Right forelimb (tissue), 1 donor: ENCODE results near the gene TNNI2.
A peak's percentile ranks its signal among the peaks of the same experiment; 100 is the strongest.

Experiments used
- DNase-seq: peaks from one replicate; pipeline ENCODE4 v3.0.0-alpha.2; 2018

Gene TNNI2

GRCh38 chr11:1822648-1823375 lies 16.0 kb upstream of the TNNI2 start:
- DNase-seq: no peak

DNA sequence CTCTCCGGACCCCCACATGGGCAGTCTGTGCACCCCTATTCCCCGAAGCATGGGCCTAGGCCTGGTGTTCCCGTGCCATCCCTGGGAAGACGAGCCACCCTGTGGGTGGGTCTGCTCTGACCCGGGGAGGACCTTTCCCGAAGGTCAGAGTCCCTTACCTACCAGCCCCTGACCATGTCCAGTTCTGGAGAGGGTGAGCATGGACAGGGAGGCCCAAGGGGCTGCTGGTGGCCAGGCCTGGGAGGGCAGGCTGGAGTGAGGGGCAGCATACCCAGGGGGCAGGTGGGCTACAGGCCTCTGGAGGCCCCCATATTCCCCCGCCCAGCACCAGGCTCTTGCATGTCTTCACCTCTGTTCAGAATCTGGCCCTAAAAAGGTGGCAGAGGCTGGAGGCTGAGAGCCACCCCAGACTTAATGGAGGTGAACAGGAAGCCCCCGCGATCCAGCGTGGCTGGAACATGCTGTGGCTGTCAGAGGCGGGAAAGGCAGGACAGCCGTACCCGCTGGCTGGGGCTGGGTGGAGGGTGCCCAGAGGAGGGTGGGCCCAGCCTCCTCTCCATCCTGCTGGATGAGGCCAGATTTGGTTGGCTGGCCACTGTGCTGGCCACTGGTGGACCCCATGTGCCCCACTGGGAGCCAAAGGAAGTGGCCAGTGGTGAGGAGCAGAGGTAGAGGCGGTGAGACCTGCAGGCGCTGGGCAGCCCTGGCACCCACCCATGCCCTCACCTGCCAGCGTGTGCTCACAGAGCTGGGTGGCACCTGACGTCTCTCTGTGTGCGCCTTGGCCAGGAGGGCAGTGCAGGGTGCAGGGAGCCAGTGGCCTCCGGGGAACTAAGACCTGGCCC lies 15.2 kb upstream of the TNNI2 start:
- peak; percentile 28 for DNase-seq

GRCh38 chr11:1824221-1825038 lies 14.4 kb upstream of the TNNI2 start:
- DNase-seq: peak; percentile 39

- DNase-seq: peak; percentile 74
Observed at GRCh38 chr11:1825039-1825740, 13.6 kb upstream of the TNNI2 start.

DNA sequence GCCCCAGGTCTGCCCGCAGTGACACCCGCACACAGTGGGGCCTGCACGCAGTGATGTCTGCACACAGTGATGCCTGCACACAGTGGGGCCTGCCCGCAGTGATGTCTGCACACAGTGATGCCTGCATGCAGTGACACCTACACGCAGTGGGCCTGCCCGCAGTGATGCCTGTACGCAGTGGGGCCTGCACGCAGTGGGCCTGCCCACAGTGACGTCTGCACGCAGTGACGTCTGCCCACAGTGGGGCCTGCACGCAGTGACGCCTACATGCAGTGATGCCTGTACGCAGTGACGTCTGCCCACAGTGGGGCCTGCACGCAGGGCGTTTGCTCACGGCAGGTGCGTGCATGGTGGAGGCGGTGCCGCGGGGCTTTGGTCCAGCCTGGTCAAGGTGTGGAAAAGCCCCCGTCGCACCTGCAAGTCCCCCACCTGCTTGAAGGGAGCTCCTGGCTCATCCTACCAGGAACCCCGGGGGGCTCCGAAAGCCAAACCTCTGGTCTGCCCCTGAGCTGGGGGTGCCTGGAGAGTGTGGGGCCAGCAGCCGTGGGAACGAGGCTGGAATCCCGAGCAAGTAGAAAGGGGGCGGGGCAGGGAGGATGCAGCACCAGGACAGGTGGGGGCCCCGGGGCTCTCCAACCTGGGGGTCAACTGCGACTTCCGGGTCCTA lies 12.9 kb upstream of the TNNI2 start:
- peak; percentile 37 for DNase-seq

DNA sequence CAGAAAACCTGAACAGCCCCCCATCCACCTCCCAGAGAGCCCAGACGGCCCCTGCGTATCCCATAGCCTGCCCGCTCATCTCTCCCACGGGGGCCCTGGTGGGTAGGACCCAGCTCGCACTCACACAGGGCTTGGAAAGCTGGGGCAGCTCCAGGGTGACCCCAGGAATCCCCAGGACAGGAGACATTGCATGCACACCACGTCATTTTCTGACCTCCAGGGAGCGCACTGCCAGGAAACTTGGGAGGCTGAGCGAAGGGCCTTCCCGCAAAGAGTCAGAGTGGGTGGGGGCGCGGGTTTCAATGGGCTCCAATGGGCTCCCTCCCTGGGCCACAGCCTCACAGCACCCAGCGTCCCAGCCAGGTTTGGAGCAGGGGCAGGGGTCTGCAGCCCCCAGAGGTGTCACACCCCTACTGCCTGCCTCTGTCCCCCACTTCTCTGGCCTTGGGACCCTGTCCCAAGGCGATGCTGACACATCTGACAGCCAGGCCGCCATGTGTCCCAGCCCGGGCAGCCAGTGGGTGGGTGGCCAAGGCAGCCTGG lies 12.2 kb upstream of the TNNI2 start:
- DNase-seq: peak; percentile 76

DNA sequence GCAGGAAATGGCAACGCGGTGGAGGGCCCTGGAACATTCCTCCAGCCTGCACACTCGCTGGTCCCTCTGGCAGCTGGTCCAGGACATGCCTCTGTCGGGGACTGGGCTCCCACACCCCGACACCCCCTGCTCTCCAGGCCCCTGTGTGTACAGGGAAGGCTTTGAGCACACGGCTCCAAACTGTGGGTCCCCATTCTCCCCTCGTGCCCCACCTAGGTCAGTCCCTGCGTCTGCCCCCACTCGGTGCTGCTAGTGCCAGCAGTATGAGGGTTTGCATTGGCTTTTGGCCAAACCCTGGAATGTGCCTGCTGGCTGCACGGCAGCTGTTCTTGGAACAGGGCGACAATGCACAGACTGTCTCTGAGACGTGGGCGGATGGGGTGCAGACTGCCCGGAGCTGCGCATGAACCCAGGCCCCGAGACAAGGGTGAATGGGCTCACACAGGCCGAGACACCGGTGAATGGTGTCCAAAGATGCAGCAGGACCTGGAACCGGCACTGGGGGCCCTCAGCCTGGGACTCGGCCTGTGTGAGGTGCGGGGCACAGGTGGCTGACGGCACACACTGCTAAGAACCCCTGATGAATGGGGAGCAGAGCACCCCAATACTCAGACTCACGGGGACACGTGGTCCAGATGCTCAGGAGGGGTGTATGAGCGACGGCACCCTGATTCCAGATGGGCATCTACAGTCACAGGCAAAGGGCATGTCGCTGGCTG lies 11.5 kb upstream of the TNNI2 start:
- peak; percentile 89 for DNase-seq

DNA sequence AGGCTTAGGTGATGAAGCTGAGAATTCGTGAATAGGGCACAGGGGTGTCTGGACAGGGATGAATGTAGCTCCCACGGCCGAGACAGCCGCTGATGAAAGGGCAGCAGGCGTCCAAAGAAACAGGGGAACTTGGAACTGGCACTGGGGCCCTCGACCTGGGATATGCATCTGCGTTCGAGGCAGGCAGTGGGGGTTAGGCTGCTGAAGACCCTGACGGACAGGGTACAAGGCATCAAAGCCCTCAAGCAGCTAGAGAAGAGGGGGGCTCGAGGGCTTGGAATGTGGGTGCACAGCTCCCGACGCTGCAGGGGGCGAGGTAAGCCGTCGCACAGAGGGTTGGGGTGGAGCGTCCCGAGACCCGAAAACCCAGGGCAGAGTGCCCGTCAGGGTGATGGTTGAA lies 10.8 kb upstream of the TNNI2 start:
- DNase-seq: no peak

GRCh38 chr11:1828542-1828941 lies 10.2 kb upstream of the TNNI2 start:
- no peak for DNase-seq

GRCh38 chr11:1829039-1829820 lies 9.6 kb upstream of the TNNI2 start:
- DNase-seq: peak; percentile 48

DNA sequence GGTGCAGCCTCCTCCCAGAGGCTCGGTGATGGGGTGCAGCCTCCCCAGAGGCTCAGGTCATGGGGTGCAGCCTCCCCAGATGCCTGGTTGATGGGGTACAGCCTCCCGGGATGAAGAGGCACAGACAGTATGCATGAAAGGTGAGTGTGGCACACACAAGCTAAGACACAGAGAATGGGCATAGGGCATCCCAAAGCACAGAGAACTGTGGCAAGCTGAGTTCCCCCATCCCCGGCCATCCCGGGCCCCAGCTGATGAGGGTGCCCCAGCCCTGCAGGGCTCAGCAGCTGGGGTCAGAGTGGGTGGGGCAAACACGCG lies 8.8 kb upstream of the TNNI2 start:
- DNase-seq: no peak

DNA sequence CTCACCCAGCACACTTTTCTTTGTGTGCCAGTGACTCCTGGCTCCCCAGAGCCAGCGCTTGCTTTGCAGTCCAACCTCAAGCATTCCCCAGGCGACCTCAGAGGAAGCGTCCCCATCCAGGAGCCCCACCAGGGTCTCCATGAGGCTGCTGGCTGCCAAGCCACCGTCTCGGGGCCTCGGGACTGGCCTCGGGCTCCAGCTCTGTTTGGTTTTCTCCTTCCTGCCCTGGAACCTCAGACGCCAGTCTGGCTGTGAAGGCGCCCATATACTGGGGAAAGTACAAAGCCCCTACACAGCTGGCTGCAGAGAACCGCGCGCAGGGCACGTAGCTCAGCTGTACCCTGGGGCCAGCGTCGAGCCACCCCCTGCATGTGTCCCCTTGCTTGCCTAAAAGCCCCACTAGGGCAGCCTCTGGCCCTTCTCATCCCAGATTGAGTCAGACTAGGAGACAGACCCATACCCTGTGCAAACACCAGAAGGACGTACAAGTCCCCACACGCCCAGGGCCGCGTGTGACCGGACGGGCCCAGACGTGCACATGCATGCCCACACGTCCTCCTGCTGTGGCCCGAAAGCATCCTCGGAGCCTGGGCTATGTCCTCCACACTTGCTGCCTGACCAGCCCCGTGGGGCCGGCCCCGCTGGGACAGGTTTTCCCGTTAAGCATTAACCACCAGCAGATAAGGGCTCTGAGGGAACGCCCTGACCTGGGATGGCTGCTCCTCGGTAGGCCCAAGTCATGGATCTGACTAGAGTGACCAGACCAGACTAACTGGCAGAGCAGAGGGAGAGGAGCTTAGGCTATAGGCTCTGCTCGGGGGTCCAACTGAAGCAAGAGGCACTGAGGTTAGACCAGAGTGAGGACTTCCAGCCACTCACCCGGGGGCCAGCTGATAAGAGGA lies 8.2 kb upstream of the TNNI2 start:
- peak; percentile 71 for DNase-seq

DNA sequence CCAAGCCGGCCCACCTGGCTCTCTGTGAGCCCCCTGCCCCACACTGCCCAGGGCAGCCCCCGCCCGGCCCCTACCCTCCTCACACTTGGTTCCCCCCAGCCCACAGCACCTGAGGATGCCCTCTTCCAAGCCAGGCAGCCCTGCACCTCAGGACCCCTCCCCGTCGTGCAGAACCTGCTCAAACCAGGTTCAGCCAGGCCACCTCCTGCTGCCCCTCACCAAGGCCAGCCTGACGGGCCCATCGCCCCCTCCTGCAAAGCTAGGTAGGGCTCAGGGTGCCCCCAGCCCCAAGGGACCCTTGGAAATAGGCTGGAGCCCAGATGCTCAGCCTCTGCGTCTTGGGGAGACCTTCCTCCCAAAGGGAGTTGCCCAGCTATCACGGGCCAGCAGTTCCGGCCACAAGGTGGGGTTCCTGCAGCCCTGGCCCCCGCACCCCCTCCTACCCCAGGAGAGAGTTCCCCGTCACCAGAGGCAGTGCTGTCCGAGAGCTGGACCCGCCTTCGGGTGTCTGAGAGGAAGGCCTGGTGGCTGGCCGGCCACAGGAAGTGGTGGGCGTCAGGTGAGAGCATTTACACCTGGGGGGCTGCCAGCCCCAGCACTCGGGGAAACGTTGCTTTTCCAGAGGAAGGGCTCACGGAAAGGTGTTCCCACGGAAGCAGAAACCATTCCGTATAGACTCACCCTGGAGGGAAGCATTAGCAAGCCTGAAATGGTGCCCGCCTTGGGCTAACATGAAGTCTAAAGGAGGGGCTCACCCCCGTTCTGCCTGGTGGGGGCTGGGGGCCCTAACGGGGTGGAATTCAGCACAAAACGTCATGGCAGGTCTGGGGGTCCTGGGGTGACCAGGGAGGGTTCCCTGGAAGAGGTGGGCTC lies 7.2 kb upstream of the TNNI2 start:
- DNase-seq: no peak

DNA sequence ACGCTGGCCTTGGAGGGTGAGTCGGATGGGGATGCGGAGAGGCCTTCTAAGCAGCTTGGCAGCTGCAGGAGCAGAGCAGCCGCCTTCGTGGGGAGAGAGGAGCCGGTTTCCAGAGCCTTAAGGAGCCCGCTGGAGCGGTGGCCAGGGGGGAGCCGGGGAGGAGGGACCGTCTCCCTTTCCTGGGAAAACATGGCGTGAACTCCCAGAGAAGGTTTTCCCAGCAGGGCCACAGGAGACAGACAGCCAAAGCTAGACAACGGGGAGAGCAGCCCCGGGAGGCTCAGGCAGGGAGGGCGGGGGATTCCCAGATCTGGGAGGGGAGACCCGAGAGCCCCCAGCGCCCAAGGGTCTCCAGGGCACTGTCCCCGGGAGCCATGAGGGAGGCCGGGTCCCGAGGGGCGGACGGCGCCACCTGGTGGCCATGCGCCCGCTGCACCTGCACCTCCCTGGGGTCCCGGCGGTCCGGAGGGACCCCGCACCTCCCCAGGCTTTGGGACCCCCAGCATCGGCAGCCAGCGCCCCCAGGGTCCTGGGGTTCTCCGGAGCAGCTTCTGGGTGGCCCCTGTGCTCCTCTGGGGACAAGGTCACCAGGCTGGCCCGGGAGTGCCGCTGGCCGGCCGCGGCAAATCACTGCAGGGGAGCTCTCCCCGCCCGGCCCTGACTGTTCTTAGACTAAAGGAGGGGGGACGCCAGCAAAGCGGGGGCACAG lies 6.4 kb upstream of the TNNI2 start:
- DNase-seq: peak; percentile 70

DNA sequence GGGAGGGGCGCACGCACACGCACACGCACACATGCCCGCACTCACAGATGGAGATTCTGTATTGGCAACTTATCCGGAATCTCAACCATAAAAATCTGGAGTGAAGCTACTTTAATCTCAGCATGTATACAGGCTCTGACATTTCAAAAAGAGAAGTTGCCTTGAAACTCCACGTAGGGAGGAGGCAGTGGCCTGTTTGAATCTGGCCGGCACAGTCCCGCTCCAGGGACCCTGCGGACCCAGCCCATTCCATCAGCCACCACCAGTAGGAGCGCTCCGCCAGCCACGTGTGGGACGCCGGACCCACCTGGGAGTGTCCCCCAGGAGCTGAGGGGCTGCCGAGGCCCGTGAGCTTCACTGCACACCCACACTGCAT lies 5.9 kb upstream of the TNNI2 start:
- DNase-seq: peak; percentile 43

GRCh38 chr11:1834062-1834610 lies 4.6 kb upstream of the TNNI2 start:
- DNase-seq: peak; percentile 47
